Measurements from ENCODE around the gene HOXA3. TPM values are rescaled to one million over a fixed set of nuclear protein-coding genes. Genes with fewer than 3 reads are reported as not detected.
A peak's percentile ranks its signal among the peaks of the same experiment; 100 is the strongest.

HOXA3 gene
- total and polyA plus RNA-seq, 2 of the 13 experiments (the other 11 are each of a cell fraction or from before 2014, with no cell fraction given): 2.9 to 4.6 TPM

DNA sequence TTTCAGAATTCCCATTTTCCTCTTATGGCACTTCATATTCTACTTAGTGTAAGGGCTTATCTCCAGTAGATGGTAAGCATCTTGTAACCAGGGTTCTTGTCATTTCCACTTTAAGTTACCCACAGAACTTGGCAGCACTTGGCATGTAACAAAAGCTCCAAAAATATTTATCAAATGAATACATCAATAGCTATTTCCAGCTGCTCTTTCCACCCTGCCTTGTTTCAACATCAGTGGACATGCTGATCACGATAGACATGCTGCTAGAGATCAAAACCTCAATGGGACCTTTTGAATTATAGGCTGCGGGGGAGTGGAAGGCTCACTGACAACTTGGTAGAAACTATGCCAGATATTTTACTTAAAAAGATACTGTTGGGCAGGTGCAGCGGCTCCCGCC lies 89.4 kb downstream of the HOXA3 start:
- Histone ChIP-seq H3K79me2 (ENCODE audit: insufficient read depth, low read length) (no peaks in the 10 kb centered on the region), H3K27me3 (ENCODE audit: control insufficient read depth in 1 of 2, insufficient read depth in 2 of 2, low read length in 2 of 2) (no peaks in the 10 kb centered on the region), H2AFZ (ENCODE audit: low read length) (no peak overlapping the region), H3K4me1 (ENCODE audit: insufficient read depth, low read length) (no peaks in the 10 kb centered on the region), H3K9ac (ENCODE audit: insufficient read depth, low read depth, low read length) (no peak overlapping the region), H3K36me3 (replicated peaks in 1 of 2; ENCODE audit: control insufficient read depth in 1 of 2, insufficient read depth in 2 of 2, low read length in 2 of 2) (no peaks in the 10 kb centered on the region), H4K20me1 (ENCODE audit: insufficient read depth, low read length) (no peaks in the 10 kb centered on the region), H3K9me3 (ENCODE audit: low read length) (no peaks in the 10 kb centered on the region), H3K27ac (ENCODE audit: extremely low read length, insufficient read depth, low read length) (no peak overlapping the region), H3K4me2 (ENCODE audit: low read depth, low read length) (no peak overlapping the region), H3K4me3 (replicated peaks in 1 of 3; ENCODE audit: insufficient read depth in 1 of 3, low read depth in 2 of 3, low read length in 3 of 3) (no peak overlapping the region)
- FAIRE-seq: no peak
- intact Hi-C loops (cut with micrococcal nuclease; ENCODE audit: unreplicated experiment): no loop called here
- DNase-seq (ENCODE audit: low spot score): no peak
- 76% methylated on average over 4 of the region's 4 CpGs for WGBS (ENCODE audit: low lambda C conversion rate)
- ChIA-PET POLR2A (no interaction called here), CTCF (ENCODE audit: low intra/inter-chr PET ratio, low total read pairs) (no interaction called here)
- in situ Hi-C loops (cut with HindIII; ENCODE audit: extremely low pct_ligation_motif_present, low pct_unique_long_range_greater_than_20kb): no loop called here
- no TSS peak for BruUV-seq (replicated peaks)
- TF ChIP-seq ZNF737 (CRISPR knock-in tag; IDR thresholded peaks at IDR 0.05; ENCODE audit: borderline replicate concordance): no peak
- no peak for TF ChIP-seq RFX3 (CRISPR knock-in tag; IDR thresholded peaks at IDR 0.05)
- TF ChIP-seq, protein P1, sequence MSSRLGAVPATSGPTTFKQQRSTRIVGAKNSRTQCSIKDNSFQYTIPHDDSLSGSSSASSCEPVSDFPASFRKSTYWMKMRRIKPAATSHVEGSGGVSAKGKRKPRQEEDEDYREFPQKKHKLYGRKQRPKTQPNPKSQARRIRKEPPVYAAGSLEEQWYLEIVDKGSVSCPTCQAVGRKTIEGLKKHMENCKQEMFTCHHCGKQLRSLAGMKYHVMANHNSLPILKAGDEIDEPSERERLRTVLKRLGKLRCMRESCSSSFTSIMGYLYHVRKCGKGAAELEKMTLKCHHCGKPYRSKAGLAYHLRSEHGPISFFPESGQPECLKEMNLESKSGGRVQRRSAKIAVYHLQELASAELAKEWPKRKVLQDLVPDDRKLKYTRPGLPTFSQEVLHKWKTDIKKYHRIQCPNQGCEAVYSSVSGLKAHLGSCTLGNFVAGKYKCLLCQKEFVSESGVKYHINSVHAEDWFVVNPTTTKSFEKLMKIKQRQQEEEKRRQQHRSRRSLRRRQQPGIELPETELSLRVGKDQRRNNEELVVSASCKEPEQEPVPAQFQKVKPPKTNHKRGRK (CRISPR knock-in tag; IDR thresholded peaks at IDR 0.05): no peak
- no peak for TF ChIP-seq NFRKB (IDR thresholded peaks at IDR 0.05)
- TF ChIP-seq ATRX (CRISPR knock-in tag; IDR thresholded peaks at IDR 0.05; ENCODE audit: borderline replicate concordance): no peak
- TF ChIP-seq CREB3 (CRISPR knock-in tag; IDR thresholded peaks at IDR 0.05): no peak
- TF ChIP-seq, protein P2, sequence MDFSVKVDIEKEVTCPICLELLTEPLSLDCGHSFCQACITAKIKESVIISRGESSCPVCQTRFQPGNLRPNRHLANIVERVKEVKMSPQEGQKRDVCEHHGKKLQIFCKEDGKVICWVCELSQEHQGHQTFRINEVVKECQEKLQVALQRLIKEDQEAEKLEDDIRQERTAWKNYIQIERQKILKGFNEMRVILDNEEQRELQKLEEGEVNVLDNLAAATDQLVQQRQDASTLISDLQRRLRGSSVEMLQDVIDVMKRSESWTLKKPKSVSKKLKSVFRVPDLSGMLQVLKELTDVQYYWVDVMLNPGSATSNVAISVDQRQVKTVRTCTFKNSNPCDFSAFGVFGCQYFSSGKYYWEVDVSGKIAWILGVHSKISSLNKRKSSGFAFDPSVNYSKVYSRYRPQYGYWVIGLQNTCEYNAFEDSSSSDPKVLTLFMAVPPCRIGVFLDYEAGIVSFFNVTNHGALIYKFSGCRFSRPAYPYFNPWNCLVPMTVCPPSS (IDR thresholded peaks at IDR 0.05): no peak
- no peak for TF ChIP-seq AFF4 (CRISPR knock-in tag; IDR thresholded peaks at IDR 0.05)
- ATAC-seq: no peak

MicroRNAs encoded within 50 kb of the gene (microRNA counts, 767-probe panel; counts per million panel counts)
- not detected for microRNA hsa-miR-196b-5p

Small RNA genes lying within 50 kb of the gene (microRNA-seq; reads per million reads assigned to microRNA genes)
- gene MIR196B: 32.7 reads per million, percentile 62 among the genes with 10 or more reads in this experiment

Small RNA genes lying within 50 kb of the gene (small RNA-seq; reads per million reads assigned to genes)
- 0 reads per million in 3 experiments for gene AC004080.5 (ENCODE audit: insufficient read depth in 2 of 3, insufficient read length in 3 of 3, low read depth in 2 of 3, low replicate concordance in 1 of 3)
- gene RF01977 (ENCODE audit: insufficient read depth in 2 of 3, insufficient read length in 3 of 3, low read depth in 2 of 3, low replicate concordance in 1 of 3): 0 reads per million in 3 experiments
- 0 reads per million in 3 experiments for gene RF02140 (ENCODE audit: insufficient read depth in 2 of 3, insufficient read length in 3 of 3, low read depth in 2 of 3, low replicate concordance in 1 of 3)
- 0 reads per million in 3 experiments for gene RF02141 (ENCODE audit: insufficient read depth in 2 of 3, insufficient read length in 3 of 3, low read depth in 2 of 3, low replicate concordance in 1 of 3)

Other genes starting within 250 kb of the HOXA3 start
- gene HOXA1, start 56.6 kb downstream of the HOXA3 start, total RNA-seq (2016; rRNA removed; fragmentation: Illumina TruSeq; extraction: Trizol): 0.20 TPM in 1 of 2 replicates, not detected in the other
- gene HOXA1, start 56.6 kb downstream of the HOXA3 start, polyA plus RNA-seq (2011; rRNA removed): 0.18 and 0.31 TPM in 2 replicates
- 0.22 TPM in 1 of 2 replicates, not detected in the other for gene HOXA2, start 49.9 kb downstream of the HOXA3 start, total RNA-seq (2016; rRNA removed; fragmentation: Illumina TruSeq; extraction: Trizol)
- 0.20 and 0.29 TPM in 2 replicates for gene HOXA2, start 49.9 kb downstream of the HOXA3 start, polyA plus RNA-seq (2011; rRNA removed)
- gene HOXA4, start 21.8 kb downstream of the HOXA3 start, total RNA-seq (2016; rRNA removed; fragmentation: Illumina TruSeq; extraction: Trizol): 1.8 and 2.4 TPM in 2 replicates
- gene HOXA4, start 21.8 kb downstream of the HOXA3 start, polyA plus RNA-seq (2011; rRNA removed): 4.3 and 5.4 TPM in 2 replicates
- gene HOXA5, start 8.9 kb downstream of the HOXA3 start, total RNA-seq (2016; rRNA removed; fragmentation: Illumina TruSeq; extraction: Trizol): 3.2 and 3.9 TPM in 2 replicates
- 3.6 and 4.0 TPM in 2 replicates for gene HOXA5, start 8.9 kb downstream of the HOXA3 start, polyA plus RNA-seq (2011; rRNA removed)
- gene HOXA6, start 4.8 kb downstream of the HOXA3 start, total RNA-seq (2016; rRNA removed; fragmentation: Illumina TruSeq; extraction: Trizol): 0.95 and 1.3 TPM in 2 replicates
- gene HOXA6, start 4.8 kb downstream of the HOXA3 start, polyA plus RNA-seq (2011; rRNA removed): 0.68 and 1.5 TPM in 2 replicates
- not detected in 2 replicates for gene HOXA7, start 4.1 kb upstream of the HOXA3 start, total RNA-seq (2016; rRNA removed; fragmentation: Illumina TruSeq; extraction: Trizol)
- gene HOXA7, start 4.1 kb upstream of the HOXA3 start, polyA plus RNA-seq (2011; rRNA removed): 0.05 and 0.10 TPM in 2 replicates
- not detected in 2 replicates for gene HOXA9, start 13.0 kb upstream of the HOXA3 start, total RNA-seq (2016; rRNA removed; fragmentation: Illumina TruSeq; extraction: Trizol)
- gene HOXA9, start 13.0 kb upstream of the HOXA3 start, polyA plus RNA-seq (2011; rRNA removed): not detected in 2 replicates
- not detected in 2 replicates for gene HOXA10, start 21.7 kb upstream of the HOXA3 start, total RNA-seq (2016; rRNA removed; fragmentation: Illumina TruSeq; extraction: Trizol)
- 0.03 TPM in 1 of 2 replicates, not detected in the other for gene HOXA10, start 21.7 kb upstream of the HOXA3 start, polyA plus RNA-seq (2011; rRNA removed)
- not detected in 2 replicates for gene HOXA11, start 32.6 kb upstream of the HOXA3 start, total RNA-seq (2016; rRNA removed; fragmentation: Illumina TruSeq; extraction: Trizol)
- gene HOXA11, start 32.6 kb upstream of the HOXA3 start, polyA plus RNA-seq (2011; rRNA removed): 0.04 TPM in 1 of 2 replicates, not detected in the other
- 0.04 TPM in 2 replicates for gene HOXA13, start 47.5 kb upstream of the HOXA3 start, total RNA-seq (2016; rRNA removed; fragmentation: Illumina TruSeq; extraction: Trizol)
- gene HOXA13, start 47.5 kb upstream of the HOXA3 start, polyA plus RNA-seq (2011; rRNA removed): 0.01 TPM in 1 of 2 replicates, not detected in the other
- not detected in 2 replicates for gene EVX1, start 90.2 kb upstream of the HOXA3 start, total RNA-seq (2016; rRNA removed; fragmentation: Illumina TruSeq; extraction: Trizol)
- gene EVX1, start 90.2 kb upstream of the HOXA3 start, polyA plus RNA-seq (2011; rRNA removed): not detected in 2 replicates

All from HepG2 (cell line).